Sigmoid colon (tissue), 4 donors: Measurements from ENCODE around the gene MUC5B.

Experiments
- CTCF ChIP-seq, 4 experiments: fragments of 450-650 bp in 3 of 4; fragments of 200-600 bp in 1 of 4; IDR thresholded peaks; one replicate each; pipeline ENCODE4 v1.5.1; 2016 to 2019; ENCODE audit warnings: antibody characterized with exemption in 4 of 4, mild to moderate bottlenecking in 3 of 4, moderate library complexity in 2 of 4
- EP300 ChIP-seq, 4 donors: sonication (generic); formaldehyde crosslinking; IDR thresholded peaks; one replicate each; pipeline ENCODE4 v1.6.1; 2017; ENCODE audit warnings: antibody characterized with exemption in 4 of 4
- POLR2A ChIP-seq, 2 donors: fragments of 450-650 bp; IDR thresholded peaks; one replicate each; pipeline ENCODE4 v1.6.1; 2016; ENCODE audit warnings: antibody characterized with exemption in 2 of 2, mild to moderate bottlenecking in 2 of 2, moderate library complexity in 2 of 2
- POLR2AphosphoS5 ChIP-seq, 4 donors: sonication (generic); formaldehyde crosslinking; IDR thresholded peaks; one replicate each; pipeline ENCODE4 v1.6.1; 2017; ENCODE audit warnings: antibody characterized with exemption in 4 of 4

GRCh38 chr11:1257916-1258315 lies 35.0 kb downstream of the MUC5B start:
- TF ChIP-seq CTCF (IDR thresholded peaks at IDR 0.05): no peak
- TF ChIP-seq POLR2A (IDR thresholded peaks at IDR 0.05): no peak
- TF ChIP-seq POLR2AphosphoS5 (IDR thresholded peaks at IDR 0.05): no peak
- no peak for TF ChIP-seq EP300 (IDR thresholded peaks at IDR 0.05)
